Panc1 (cell line): Measurements from ENCODE around the gene PHKA1.

Source experiments
- CTCF ChIP-seq: fragments of 450-650 bp; IDR thresholded peaks from 2 replicates; pipeline ENCODE4 v1.5.1; 2017; ENCODE audit warnings: mild to moderate bottlenecking
- POLR2AphosphoS5 ChIP-seq: IDR thresholded peaks from 2 replicates; pipeline ENCODE4 v1.6.1; 2012; ENCODE audit warnings: mild to moderate bottlenecking, low read depth, low read length, moderate library complexity
- REST ChIP-seq, 2 experiments: IDR thresholded peaks; 2 replicates each; pipeline ENCODE4 v1.6.1; 2011 to 2012; ENCODE audit warnings: low read depth in 2 of 2, control low read depth in 1 of 2, low read length in 1 of 2, mild to moderate bottlenecking in 1 of 2, moderate library complexity in 1 of 2; ENCODE audit not compliant: insufficient read depth in 1 of 2
- TCF7L2 ChIP-seq: IDR thresholded peaks from 2 replicates; pipeline ENCODE4 v1.6.1; 2011; ENCODE audit warnings: mild to moderate bottlenecking, low read depth, low read length, inconsistent platforms

GRCh38 chrX:72572248-72573157, 141.6 kb downstream of the PHKA1 start, which contains the start of gene HDAC8:
- TF ChIP-seq CTCF, result no peak
- no peak for TF ChIP-seq REST (IDR thresholded peaks at IDR 0.05; ENCODE audit: insufficient read depth in 1 of 2, low read depth in 2 of 2, low read length in 1 of 2)
- TF ChIP-seq TCF7L2, result peak; percentile 97
- TF ChIP-seq POLR2AphosphoS5, result no peak
